SK-MEL-5 (cell line): ENCODE measurements around the gene CASD1. TPM values are rescaled to one million over a fixed set of nuclear protein-coding genes. Genes with fewer than 3 reads are reported as not detected.

Experiments used
- DNase-seq: peaks from one replicate; pipeline ENCODE4 v3.0.0-alpha.2; 2016; ENCODE audit warnings: low read depth, low spot score
- in situ Hi-C: cut with HindIII; loops from 2 replicates; pipeline ENCODE4 v1.10.0; 2016; ENCODE audit warnings: low sequenced_read_pairs, high pct_unique_total_duplicates, low pct_unique_long_range_greater_than_20kb
- total RNA-seq: library from RNA; depleted of rRNA; stranded (reverse); fragments of >200 nt; shearing (Covaris generic); gene quantifications from 2 replicates; pipeline ENCODE4 v1.2.3, GENCODE V29; 2014

Gene CASD1
- total RNA-seq, 1 experiment from 2014 or later, result 19.9 TPM

- peak; percentile 57 for DNase-seq
- in situ Hi-C loops, result no loop called here
Measured at GRCh38 chr7:94510582-94511496, 1.2 kb downstream of the CASD1 start.

DNA sequence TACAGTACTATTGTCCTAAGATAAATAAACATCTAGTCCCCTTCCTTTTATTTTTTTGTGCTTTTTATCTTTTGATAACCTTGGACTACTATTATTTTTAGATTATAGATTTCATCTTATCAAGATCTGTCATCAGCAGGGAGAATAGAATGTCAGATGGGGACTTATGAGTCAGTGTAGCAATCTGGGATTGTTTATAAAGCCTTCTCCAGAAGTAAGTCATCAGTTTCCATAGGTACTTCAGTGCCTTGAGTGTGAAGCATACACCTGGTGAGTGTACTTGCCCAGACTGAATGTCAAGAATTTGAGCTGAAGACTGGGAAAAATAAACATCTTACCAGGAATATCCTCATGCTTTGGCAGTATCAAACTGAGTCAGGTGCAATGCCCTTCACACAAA lies 2.1 kb downstream of the CASD1 start:
- in situ Hi-C loops, result no loop called here
- DNase-seq, result no peak

DNA sequence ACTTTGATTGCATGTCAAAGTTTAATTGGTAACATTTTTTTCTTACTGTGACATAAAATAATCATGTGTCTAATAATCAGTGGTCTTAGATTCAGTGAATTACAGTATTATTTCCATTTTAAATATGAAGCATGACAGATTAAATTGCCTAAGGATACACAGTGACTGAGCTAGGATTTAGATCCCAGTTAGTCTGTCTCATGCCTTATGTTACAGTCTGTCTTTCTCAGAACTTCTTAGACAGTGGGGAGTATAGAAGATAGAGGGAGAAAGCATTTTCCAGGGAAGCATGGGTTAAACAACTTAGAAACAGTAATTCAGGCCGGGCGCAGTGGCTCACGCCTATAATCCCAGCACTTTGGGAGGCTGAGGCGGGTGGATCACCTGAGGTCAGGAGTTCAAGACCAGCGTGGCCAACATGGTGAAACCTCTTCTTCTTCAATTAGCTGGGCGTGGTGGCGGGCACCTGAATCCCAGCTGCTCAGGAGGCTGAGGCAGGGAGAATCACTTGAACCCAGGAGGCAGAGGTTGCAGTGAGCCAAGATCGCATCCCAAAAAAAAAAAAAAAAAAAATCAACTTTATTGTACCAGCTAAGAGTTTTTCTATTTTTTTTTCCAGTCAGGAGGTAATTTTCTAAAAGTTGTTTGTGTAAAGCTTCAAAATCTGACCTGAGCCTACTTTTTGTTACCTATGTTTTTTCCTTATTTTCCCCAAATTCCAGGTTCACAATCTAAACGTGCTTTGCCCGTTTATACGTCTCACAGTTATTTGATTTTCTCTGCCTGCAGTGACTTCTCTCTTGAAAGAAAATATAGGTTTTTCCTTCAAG lies 3.3 kb downstream of the CASD1 start:
- in situ Hi-C loops, result no loop called here
- no peak for DNase-seq

GRCh38 chr7:94513565-94513860 lies 3.9 kb downstream of the CASD1 start:
- in situ Hi-C loops, result no loop called here
- DNase-seq, result no peak

DNA sequence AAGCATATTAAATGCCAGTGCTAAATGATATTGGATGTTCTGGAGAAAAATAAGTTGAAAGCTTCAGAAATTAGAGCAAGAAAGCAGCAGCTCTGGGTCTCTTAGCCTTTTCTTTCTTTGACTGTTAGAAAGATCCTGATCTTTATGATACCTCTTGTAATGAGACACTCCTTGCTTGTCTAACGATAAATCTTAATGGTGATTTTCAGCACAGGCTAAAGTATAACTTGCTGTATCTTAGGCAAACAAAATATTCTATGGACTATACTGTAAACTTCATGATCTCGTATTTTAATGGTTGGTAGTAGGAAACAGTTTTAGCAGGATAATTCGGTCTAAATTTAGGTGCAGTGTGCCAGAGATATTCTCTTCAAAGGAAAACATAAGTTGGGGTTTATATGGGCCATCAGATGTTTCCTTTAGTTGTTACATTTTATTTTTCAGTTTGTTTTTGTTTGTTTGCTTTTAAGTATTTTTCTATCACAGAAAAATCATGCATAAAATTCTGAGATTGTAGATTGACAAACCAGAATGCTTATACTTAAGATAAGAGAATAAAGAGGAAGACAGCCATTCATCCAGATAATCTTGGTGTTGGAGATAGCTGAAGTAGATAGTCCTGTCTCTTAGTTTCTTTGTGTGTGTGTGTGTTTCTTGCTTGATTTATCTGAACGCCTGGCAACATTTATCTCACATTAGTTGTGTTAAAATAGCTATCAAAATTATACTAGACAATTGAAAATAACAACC lies 4.7 kb downstream of the CASD1 start:
- no peak for DNase-seq
- in situ Hi-C loops, result no loop called here

- no peak for DNase-seq
- in situ Hi-C loops, result no loop called here
Measured at GRCh38 chr7:94514917-94515316, 5.3 kb downstream of the CASD1 start.

DNA sequence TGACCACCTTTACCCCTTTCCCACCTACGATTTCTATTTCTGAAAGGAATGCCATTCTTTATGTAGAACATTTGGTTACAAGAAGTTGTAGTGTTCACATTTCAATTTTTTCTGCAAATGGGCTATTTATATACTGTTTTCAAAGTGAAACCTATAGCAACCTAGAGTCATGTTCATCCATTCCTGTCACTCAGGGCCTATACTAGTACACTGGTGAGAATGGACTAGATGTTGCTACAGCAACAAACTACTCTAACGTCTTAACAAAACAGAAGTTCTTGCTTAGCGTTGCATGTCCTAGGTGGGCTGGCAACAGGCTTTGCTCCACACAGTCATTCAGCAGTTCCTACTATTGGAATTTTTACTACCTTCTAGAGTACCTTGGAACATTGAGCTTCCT lies 16.3 kb downstream of the CASD1 start:
- no peak for DNase-seq
- in situ Hi-C loops, result no loop called here

- no peak for DNase-seq
- in situ Hi-C loops, result no loop called here
Measured at GRCh38 chr7:94529516-94529915, 19.9 kb downstream of the CASD1 start.

DNA sequence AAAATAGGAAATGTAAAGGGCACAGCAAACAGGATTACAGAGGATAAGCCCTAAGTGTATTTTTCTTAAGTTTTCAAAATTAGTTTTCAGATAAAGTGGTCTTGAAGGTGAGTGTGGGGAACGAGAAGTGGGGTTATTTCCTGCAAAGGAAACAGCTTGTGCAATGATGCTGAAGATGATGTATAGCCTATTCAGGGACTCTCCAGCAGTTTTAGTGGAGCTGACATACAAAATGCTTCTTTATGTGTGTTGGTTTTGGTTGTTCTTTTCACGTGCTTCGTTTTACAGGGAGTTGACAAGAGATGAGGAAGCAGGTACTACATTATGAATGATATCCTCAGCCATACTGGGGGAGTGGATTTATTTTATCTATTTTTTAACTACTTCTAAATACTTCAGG lies 20.5 kb downstream of the CASD1 start:
- no peak for DNase-seq
- in situ Hi-C loops, result no loop called here

DNA sequence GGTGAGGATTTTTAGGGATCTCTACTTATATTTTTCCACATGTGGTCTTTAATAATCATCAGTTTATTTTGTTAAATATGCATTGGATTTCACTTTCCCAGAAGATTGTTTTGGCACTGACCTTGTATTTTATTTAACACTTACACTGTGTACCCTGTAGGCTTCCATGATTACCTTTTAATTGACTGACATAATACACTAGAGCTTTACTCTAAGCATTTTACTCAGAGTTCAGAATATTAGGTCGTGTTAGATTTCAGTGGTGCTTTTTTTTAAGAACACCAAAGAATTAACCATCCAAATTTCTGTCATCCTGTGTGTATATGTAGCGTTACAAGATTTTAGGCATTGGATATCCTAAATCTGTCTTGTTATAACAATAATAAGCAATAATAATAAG lies 23.1 kb downstream of the CASD1 start:
- DNase-seq, result no peak
- in situ Hi-C loops, result no loop called here

DNA sequence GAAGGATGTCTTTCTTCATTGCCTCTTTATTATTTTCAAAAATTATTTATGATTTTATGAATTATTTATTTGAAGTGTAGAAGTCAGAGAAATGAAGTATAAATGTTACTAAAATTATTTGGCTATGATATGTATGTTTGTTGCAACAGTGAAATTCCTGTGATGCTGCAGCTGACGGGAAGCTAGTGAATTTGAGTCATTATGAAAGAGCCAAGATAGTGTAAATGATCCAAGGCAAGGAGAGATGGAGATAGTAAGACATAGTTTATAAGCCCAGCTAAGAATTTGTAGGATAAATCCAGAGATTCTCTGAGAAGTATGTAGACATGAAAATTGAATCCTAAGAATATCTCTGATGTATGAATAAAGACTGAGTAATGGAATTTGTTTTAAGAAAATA lies 30.8 kb downstream of the CASD1 start:
- DNase-seq, result no peak
- in situ Hi-C loops, result no loop called here

- in situ Hi-C loops, result no loop called here
Measured at GRCh38 chr7:94547126-94547525, 37.5 kb downstream of the CASD1 start.

GRCh38 chr7:94556028-94556427 lies 46.4 kb downstream of the CASD1 start:
- no peak for DNase-seq
- in situ Hi-C loops, result no loop called here

More at GRCh38 chr7:94547126-94547525, 37.5 kb downstream of the CASD1 start:
- DNase-seq, result no peak

GRCh38 chr7:94557215-94557614 lies 47.6 kb downstream of the CASD1 start:
- in situ Hi-C loops, result no loop called here
- DNase-seq, result no peak

- in situ Hi-C loops, result no loop called here
- DNase-seq, result no peak
Measured at GRCh38 chr7:94559972-94560371, 50.4 kb downstream of the CASD1 start.

- in situ Hi-C loops, result no loop called here
- DNase-seq, result peak; percentile 21
Measured at GRCh38 chr7:94561841-94562514, 52.4 kb downstream of the CASD1 start.

DNA sequence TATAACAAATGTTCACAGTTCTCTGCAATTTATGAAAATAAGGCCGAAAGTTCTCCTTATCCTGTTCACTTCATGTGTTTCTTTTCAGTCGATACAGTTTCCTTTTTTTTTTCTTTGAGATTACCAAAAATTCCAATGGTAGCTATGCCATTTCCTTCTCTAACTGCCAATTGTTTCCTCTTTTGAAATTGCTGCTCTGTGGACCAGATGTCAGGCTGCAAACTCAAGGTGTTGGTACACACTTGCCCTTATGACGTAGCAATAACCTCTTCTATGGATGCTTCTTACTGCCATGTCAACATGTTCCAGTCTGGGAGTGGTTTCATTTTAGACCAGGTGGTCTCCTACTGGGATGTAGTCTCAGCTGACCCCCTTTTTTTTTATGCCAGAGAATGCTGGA lies 52.9 kb downstream of the CASD1 start:
- in situ Hi-C loops, result no loop called here
- no peak for DNase-seq
